ENCODE results near the gene MPLKIP.

DNA sequence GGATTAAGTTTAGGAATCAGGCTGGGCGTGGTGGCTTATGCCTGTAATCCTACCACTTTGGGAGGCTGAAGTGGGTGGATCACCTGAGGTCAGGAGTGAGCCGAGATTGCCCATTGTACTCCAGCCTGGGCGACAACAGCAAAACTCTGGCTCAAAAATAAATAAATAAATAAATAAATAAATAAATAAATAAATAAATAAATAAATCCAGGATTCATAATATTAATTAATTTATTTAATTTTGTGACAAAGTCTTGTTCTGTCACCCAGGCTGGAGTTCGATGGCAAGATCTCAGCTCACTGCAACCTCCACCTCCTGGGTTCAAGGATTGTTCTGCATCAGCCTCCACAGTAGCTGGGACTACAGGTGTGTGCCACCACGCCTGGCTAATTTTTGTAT, 4.6 kb upstream of the MPLKIP start:
- TF ChIP-seq, protein P1, sequence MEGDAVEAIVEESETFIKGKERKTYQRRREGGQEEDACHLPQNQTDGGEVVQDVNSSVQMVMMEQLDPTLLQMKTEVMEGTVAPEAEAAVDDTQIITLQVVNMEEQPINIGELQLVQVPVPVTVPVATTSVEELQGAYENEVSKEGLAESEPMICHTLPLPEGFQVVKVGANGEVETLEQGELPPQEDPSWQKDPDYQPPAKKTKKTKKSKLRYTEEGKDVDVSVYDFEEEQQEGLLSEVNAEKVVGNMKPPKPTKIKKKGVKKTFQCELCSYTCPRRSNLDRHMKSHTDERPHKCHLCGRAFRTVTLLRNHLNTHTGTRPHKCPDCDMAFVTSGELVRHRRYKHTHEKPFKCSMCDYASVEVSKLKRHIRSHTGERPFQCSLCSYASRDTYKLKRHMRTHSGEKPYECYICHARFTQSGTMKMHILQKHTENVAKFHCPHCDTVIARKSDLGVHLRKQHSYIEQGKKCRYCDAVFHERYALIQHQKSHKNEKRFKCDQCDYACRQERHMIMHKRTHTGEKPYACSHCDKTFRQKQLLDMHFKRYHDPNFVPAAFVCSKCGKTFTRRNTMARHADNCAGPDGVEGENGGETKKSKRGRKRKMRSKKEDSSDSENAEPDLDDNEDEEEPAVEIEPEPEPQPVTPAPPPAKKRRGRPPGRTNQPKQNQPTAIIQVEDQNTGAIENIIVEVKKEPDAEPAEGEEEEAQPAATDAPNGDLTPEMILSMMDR (IDR thresholded peaks at IDR 0.05) = no peak
- TF ChIP-seq RFX5 (IDR thresholded peaks at IDR 0.05; ENCODE audit: low read length) (no peak), EP300 (IDR thresholded peaks at IDR 0.05; ENCODE audit: borderline replicate concordance in 1 of 2, low read depth in 1 of 2, low read length in 1 of 2) (no peak), EZH2phosphoT487 (IDR thresholded peaks at IDR 0.05; ENCODE audit: borderline replicate concordance, low read depth) (no peak), JUND (IDR thresholded peaks at IDR 0.05) (no peak), POLR2AphosphoS5 (IDR thresholded peaks at IDR 0.05; ENCODE audit: low read depth, low read length) (no peak), FOSL2 (IDR thresholded peaks at IDR 0.05; ENCODE audit: borderline replicate concordance, low read depth) (no peak), YY1 (IDR thresholded peaks at IDR 0.05; ENCODE audit: low read depth) (no peak), ELF1 (IDR thresholded peaks at IDR 0.05) (no peak)
- TF ChIP-seq, protein P2, sequence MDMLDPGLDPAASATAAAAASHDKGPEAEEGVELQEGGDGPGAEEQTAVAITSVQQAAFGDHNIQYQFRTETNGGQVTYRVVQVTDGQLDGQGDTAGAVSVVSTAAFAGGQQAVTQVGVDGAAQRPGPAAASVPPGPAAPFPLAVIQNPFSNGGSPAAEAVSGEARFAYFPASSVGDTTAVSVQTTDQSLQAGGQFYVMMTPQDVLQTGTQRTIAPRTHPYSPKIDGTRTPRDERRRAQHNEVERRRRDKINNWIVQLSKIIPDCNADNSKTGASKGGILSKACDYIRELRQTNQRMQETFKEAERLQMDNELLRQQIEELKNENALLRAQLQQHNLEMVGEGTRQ (IDR thresholded peaks at IDR 0.05; ENCODE audit: borderline replicate concordance, low read depth, low read length) = no peak
- TF ChIP-seq, protein P3, sequence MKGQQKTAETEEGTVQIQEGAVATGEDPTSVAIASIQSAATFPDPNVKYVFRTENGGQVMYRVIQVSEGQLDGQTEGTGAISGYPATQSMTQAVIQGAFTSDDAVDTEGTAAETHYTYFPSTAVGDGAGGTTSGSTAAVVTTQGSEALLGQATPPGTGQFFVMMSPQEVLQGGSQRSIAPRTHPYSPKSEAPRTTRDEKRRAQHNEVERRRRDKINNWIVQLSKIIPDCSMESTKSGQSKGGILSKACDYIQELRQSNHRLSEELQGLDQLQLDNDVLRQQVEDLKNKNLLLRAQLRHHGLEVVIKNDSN (IDR thresholded peaks at IDR 0.05; ENCODE audit: borderline replicate concordance, low read depth) = no peak
- TF ChIP-seq, protein P4, sequence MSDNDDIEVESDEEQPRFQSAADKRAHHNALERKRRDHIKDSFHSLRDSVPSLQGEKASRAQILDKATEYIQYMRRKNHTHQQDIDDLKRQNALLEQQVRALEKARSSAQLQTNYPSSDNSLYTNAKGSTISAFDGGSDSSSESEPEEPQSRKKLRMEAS (IDR thresholded peaks at IDR 0.05; ENCODE audit: low read depth) = no peak
